GM19324 (cell line): ENCODE results near the gene DDX39B.
"Not testable (repeated sequence)": the region's sequence is repeated elsewhere in the genome, so short reads cannot be mapped to it uniquely, and the experiment has no call there.

Experiments used
- ATAC-seq: cut with Tn5 transposase; IDR thresholded peaks from one replicate; pipeline ENCODE4 v1.9.1; 2021; ENCODE audit warnings: mild to moderate bottlenecking, moderate library complexity; ENCODE audit not compliant: unreplicated experiment, low FRiP score

Gene DDX39B

DNA sequence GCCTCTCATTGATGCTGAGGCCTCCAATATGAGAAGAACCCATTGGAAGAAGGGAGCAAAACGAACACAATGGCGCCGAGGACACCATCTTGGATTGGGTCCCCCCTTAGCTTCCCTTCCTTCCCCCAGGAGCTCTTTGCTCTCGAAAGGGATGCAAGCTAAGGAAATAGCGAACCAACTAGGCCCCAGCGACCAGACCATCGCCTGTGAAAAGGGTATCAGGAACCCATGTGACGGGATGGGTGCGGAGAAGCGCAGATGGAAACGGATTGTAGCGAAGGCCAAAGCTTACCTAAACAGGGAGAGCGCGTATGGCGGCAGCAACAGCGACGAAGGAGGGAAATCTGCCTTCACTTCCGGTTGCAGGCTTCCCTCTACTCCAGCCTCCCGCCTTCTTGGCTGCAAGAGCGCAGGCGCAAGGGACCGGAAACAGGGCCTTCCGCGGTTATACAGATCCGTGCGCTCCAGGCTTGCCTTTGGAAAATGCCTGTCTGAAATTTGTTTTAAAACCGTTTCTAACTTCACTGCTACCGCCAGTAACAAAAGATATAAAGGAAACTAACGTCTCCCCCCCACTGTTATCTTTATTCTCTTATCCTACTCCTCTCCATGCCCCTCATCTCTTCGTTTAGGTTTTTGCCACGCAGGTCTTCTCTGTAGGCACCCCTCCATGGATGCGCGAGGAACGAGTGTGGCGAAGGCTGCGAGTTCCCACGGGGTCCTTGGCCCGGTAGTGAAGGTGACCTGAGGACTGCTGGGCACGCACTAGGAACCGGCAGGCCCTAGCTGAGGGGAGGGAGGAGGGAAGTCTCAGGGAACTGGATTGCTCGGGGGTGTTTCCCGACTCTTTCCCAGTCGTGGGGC is at the start of gene DDX39B:
DDX39B (minus strand) TSS at position 346 of the 864 bp plus-strand sequence. CDS start 1,471 bp downstream, outside the sequence.
- peak; percentile 79 for ATAC-seq

DNA sequence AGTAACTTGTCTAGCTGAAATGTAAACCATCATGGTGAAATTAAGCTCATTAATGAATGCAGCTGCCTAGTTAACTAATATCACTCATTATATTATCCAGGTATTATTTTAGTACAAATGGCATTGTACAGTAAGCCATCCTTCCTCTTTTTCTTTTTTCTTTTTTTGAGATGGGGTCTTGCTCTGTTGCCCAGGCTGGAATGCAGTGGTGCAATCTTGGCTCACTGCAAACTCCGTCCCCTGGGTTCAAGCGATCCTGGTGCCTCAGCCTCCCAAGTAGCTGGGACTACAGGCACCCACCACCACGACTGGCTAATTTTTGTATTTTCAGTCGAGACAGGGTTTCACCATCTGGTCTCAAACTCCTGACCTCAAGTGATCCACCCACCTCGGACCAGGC is 48.9 kb upstream of the DDX39B start:
- ATAC-seq, result not testable (repeated sequence)

DNA sequence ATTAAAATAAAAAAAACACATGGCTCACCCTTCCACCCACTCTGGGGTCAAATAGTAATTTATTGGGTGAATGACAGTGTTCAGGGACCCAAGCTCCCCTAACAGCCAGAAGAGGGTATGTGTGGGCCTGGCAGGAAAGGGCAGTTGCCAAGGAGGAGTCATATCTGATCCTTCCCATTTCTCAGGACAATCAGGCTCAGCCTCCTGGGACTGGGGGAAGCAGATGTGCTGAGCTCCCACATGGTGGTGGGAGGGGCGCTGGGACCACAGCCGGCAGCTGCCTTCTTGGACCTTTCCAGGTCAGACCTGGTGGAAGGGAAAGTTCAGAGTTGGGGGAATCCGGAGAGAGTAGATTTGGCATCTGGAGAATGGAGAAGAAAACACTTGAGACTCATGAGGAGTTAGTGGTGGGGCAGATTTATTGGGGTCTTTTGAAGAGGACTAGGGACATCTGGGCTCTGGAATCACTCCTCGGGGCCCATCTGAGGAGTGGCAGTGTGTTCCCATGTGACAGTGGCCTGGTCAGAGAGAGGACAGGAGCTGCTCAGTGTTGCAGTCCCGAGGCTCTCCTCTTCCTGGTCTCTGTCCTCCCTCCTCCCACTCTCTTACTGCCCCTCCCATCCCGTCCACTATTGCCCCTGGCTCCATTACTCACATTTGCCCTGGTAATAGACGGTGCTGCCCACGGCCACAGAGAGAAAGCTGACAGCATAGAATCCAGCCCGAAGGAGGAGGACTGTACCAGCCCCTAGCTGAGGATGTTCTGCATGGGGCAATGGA is 47.3 kb upstream of the DDX39B start:
- no peak for ATAC-seq

DNA sequence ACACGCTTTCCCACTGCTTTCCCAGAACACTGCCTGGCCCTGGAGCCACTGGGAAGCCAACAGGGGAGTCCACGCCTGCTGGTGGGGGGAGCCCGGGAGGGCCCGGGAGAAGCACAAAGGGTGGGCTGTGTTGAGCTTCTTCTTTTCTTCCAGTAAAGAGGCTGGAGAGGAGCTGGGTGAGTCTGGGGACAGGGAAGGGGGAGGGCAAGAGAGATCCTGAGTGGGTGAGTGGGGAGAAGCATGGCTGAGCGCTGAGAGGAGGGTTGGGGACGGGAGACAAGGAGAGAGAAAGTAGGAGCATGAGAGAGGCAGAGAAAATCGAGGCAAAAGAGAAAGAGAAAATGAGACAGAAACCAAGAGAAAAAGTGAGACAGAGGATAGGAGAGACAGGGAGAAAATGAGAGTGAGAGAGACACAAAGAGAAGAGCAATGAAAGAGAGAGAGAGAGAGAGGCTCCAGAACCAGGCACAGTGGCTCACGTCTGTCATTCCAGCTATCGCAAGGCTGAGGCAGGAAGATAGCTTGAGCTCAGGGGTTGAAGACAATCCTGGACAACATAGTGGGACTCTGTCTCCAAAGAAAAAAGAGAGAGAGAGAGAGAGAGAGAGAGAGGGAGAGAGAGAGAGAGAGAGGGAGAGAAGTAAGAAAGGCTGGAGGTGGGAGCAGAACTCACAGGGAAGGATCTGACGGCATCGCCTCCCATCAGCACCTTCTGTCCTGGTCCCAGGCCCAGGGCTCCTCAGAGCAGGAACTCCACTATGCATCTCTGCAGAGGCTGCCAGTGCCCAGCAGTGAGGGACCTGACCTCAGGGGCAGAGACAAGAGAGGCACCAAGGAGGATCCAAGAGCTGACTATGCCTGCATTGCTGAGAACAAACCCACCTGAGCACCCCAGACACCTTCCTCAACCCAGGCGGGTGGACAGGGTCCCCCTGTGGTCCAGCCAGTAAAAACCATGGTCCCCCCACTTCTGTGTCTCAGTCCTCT is 46.3 kb upstream of the DDX39B start:
- ATAC-seq, result no peak

DNA sequence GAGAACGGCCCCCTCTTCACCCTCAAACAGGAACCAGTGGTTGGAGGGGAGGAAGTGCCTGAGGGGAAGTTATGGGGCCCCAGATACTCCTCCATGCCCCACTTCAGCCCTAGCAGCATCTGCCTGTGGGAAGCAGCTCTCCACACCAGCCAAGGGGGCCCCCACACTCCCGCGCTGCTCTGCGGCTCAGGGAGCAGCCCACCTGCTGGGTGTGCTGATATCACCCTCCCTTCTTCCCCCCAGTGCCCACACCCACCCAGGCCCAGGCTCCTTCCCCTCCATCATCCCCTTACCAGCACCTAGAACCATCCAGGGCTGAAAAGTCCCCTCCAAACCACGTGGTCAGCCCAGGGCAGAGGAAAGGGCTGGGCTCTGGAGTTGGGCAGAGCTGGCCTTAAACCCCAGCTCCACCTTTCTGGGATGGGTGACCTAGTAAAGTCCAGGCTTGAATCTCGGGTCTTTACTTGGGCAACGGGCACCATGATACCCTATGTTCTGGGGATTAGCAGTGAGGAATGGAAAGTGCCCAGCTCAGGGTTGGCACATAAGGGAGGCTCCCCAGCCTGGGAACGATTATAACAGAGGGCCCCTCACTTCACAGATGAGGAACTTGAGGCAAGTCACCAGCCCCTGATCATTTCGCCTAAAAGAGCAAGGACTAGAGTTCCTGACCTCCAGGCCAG is 44.9 kb upstream of the DDX39B start:
- no peak for ATAC-seq

DNA sequence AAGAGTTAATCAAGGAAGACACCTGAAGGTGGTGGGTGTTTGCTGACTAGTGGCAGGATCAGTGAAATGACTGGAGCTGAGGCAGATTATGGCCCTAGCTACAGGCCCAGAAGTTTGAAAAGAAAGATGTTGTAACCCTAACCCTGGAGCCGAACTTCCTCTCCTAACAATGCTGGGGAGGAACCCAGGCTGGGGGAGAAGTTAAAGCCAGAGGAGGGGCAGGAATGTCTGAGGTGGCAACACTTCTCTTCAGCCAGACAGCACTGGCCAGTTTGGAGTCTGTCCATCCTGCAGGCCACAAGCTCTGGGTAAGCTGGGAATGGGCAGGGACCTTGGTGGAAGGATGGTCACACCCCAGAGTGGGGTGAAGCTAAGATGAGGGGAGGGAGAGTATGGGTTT is 44.2 kb upstream of the DDX39B start, which contains the start of gene LST1:
LST1 (plus strand) TSS at position 270 of the 400 bp plus-strand sequence. CDS start 1,023 bp downstream, outside the sequence.
- ATAC-seq, result no peak

DNA sequence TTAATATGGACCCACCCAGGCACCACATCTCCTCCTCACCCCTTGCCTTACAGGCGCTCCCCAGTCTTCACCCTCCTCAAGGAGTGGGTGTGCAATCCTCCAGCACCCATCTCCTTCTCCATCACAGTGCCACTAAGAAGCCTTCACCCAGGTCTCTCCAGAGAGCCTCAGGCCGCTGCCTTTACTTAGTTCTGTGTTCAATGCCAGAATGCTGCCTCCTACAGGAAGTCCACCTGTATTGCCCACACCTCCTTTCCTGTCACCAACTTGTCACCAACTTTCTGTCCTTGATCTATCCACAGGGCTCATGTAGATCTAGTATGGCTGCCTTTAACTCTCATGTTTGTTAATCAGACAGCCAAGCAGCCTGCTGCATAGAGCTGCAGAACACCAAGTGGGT is 43.7 kb upstream of the DDX39B start:
- ATAC-seq, result no peak

DNA sequence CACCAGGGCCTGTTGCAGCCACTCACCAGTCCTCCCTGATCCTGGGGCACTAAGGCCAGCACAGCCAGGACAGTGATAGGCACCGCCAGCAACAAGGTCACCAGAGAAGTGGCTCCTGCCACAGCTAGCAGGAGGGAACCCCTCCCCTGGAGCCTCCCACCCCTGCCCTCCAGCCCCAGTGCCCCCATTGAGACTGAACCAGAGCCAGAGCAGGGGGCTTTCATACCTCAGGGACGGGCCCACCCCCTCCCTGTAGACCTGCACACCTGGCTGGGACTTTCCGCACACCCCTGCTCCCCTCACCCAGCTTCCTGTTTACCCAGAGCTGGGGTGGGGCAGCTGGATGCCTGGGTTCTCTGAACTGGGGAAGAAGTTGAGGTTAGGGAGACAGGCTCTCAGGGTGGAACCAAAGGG is 40.4 kb upstream of the DDX39B start, which contains the start of gene LTB:
LTB (minus strand) TSS at position 195 of the 414 bp plus-strand sequence; CDS start at position 188, 7 bp downstream.
- ATAC-seq, result no peak

DNA sequence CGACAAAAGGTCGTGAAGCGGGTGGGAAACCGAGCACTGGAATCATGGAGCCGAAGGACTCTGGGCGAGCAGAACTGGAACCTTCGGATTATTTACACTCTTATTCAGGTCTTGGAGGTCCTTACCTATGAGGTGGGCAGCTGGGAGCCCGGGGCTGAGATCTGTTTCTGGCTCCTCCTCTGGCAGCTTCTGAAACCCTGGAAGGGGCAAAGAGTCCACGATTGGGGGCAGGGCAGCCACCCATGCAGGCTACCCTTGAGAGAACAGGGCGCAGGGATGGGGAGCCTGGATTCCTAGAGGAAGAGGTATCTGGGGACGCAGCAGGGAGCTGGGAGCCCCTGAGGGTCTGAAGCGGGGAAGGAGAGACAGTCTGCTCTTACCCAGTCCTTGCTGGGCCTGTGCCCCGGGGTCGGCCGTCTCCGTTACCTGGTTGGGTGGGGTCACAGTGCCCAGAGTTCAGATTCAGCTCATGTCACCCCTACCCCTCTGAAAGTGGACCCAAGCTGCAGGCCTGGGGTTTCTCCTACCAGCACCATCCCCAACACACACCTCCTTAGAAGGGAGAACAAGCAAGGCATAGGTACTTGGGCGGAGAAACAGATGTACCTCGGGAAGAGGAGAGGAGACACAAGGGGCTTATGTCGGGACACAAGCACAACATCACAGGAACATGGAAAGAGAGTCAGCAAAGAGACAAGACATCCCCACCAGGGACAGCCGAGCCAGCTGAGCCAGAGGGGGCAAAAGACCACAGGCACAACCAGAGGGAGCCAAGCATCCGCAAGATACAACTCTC is 39.8 kb upstream of the DDX39B start:
- no peak for ATAC-seq

DNA sequence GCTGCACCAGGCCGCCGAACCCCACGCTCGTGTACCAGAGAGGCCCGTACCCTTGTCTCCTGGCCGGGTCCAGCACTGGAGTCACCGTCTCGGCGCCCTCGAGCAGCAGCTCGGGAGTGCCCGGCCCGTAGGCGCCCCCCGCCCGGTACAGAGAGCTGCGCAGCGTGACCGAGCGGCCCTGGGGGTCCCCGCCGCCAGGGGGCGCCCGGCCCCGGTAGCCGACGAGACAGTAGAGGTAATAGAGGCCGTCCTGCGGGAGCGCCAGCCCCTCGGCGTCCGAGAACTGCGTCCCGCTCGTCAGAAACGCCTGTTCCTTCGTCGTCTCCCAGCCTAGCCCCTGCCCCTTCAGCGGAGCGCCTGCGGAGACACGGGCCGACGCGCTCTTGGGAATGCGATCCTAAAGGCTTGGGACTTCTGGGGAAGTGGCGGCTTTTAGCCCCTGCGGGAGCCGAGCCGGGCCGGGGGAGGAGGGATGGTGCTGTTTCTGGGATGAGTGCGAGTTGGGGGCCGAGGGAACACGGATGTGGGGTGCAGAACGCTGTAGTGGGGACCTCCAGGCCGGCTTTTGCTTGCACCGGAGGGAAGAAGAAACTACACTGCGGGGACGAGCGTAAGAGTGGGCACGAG is 39.1 kb upstream of the DDX39B start:
- peak; percentile 48 for ATAC-seq

DNA sequence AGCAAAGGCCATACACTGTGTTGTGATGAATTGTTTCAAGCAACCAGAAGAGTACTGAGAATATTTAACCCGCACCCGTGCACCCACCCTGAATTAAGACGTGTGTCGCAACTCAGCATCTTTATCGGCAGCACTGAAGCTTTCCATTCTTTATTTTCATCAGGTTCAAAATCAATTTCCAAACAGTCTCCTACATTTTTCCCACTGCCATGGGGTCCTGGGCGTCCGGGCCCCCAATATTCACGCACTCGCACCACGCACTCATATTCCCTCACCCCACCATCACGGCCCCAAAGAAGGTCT is 38.6 kb upstream of the DDX39B start:
- no peak for ATAC-seq

DNA sequence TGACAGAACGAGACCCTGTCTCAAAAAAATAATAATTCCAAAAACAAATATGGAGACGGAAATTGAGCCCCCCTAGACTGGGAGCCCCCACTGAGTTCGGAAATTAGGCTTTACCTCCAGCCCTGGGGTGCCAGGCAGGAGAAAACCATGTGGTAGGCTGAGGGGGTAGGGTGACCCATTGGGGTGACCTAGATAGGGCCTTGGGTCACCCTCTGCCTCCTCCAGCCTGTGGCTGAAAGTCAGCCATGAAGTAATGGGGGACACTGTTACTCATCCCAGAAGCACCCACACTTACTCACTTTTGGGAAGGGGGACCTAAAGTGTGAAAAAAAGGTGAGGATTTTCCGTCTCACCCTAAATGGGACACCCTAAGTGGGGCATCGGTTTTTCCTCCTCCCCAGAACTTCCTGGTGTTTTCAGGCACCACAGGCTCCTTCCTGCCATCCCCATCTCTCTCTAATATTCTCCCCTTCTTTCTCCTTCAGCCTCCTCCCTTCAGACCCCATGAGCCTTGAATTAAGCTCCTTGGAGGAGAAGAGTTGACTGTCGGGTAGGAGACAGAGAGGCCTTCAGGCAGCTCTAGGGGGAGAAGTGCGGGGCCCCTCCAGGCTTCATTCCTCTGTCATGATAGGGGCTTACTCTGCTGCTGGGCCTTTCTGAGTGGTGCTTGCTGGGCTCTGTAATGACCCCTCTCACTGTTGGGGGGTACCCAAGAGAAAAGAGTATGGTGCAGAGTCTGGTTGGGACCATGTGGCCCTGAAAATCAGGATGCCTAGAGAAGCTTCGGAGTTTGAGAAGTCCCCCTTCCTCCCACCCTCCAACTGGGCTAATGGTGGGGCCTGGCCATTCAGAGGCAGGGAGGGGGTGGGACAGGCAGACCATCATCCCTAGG is 38.0 kb upstream of the DDX39B start:
- ATAC-seq, result no peak

DNA sequence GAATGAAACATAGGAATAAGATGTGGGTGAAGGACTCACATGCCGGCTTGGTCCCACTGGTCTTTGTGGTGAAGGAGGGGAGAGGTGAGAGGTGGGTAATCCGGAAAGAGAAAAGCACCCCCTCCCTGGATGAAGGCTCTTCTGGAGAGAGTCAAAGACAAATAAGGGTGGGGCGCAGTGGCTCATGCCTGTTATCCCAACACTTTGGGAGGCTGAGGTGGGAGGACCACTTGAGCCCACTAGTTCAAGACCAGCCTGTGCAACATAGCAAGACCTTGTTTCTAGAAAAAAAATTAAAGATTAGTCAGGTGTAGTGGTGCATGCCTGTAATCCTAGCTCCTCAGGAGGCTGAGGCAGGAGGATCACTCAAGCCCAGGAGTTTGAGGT is 37.3 kb upstream of the DDX39B start:
- no peak for ATAC-seq

DNA sequence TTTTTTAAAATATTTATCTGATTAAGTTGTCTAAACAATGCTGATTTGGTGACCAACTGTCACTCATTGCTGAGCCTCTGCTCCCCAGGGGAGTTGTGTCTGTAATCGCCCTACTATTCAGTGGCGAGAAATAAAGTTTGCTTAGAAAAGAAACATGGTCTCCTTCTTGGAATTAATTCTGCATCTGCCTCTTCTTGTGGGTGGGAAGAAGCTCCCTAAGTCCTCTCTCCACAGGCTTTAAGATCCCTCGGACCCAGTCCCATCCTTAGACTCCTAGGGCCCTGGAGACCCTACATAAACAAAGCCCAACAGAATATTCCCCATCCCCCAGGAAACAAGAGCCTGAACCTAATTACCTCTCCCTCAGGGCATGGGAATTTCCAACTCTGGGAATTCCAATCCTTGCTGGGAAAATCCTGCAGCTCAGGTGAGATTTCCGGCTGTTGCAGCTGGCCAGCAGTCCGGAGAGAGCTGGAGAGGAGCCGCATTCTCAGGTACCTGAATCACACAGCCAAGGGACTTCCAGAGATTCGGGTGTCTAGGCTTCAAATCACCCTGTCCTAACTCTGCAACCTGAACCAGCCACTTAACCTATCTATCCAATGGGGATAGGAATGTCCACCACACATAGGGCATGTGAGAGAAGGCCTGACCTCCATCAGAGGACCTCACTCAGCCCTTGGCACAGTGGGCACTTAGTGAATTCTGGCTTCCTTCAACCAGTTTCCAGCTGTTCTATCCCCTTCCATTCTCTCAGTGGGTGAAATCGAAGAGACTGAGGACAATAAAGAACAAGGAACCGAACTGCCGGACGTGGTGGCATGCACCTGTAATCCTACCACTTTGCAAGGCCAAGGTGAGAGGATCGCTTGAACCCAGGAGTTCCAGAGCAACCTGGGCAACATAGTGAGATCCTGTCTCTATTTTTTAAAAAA is 36.6 kb upstream of the DDX39B start:
- no peak for ATAC-seq

DNA sequence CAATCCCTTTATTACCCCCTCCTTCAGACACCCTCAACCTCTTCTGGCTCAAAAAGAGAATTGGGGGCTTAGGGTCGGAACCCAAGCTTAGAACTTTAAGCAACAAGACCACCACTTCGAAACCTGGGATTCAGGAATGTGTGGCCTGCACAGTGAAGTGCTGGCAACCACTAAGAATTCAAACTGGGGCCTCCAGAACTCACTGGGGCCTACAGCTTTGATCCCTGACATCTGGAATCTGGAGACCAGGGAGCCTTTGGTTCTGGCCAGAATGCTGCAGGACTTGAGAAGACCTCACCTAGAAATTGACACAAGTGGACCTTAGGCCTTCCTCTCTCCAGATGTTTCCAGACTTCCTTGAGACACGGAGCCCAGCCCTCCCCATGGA is 35.8 kb upstream of the DDX39B start:
- no peak for ATAC-seq

DNA sequence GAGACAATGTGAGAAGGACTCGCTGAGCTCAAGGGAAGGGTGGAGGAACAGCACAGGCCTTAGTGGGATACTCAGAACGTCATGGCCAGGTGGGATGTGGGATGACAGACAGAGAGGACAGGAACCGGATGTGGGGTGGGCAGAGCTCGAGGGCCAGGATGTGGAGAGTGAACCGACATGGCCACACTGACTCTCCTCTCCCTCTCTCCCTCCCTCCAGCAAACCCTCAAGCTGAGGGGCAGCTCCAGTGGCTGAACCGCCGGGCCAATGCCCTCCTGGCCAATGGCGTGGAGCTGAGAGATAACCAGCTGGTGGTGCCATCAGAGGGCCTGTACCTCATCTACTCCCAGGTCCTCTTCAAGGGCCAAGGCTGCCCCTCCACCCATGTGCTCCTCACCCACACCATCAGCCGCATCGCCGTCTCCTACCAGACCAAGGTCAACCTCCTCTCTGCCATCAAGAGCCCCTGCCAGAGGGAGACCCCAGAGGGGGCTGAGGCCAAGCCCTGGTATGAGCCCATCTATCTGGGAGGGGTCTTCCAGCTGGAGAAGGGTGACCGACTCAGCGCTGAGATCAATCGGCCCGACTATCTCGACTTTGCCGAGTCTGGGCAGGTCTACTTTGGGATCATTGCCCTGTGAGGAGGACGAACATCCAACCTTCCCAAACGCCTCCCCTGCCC is 35.2 kb upstream of the DDX39B start:
- ATAC-seq, result no peak
